GM19043 (cell line): ENCODE measurements around the gene GID8.

Experiments
- ATAC-seq: cut with Tn5 transposase; IDR thresholded peaks from one replicate; pipeline ENCODE4 v1.9.1; 2021; ENCODE audit warnings: low read depth; ENCODE audit not compliant: unreplicated experiment

Gene GID8

DNA sequence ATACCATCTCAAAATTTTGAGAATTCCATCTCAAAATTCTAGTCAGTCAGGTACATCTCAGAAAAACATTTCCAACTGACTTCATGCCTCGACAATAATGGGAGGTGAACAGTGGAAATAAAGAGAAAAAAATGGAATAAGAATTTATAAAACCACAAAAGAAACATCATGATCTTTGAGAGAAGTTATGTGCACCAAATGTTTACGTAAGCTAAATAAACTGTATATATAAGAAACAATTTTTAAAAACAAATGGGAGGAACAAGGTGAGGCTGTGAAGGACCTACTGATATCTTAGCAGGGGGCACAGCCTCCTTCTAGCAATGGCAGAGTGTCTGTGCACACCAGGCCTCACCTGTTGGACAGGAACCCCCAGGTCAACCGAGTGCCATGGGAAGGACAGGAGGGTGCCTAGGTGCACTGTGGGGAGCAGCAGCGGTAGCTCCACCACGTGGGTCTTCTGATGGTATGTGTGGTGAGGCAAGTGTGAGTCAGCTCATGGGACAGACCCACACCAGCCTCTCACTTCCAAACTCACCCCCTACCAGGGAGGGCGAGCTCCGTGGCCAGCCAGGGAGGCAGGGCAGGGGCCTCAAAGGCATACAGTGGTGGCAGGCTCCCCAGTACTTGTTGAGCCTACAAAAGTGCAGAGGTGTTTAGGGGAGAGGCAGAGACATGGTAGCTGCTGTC lies 34.9 kb upstream of the GID8 start:
- no peak for ATAC-seq

DNA sequence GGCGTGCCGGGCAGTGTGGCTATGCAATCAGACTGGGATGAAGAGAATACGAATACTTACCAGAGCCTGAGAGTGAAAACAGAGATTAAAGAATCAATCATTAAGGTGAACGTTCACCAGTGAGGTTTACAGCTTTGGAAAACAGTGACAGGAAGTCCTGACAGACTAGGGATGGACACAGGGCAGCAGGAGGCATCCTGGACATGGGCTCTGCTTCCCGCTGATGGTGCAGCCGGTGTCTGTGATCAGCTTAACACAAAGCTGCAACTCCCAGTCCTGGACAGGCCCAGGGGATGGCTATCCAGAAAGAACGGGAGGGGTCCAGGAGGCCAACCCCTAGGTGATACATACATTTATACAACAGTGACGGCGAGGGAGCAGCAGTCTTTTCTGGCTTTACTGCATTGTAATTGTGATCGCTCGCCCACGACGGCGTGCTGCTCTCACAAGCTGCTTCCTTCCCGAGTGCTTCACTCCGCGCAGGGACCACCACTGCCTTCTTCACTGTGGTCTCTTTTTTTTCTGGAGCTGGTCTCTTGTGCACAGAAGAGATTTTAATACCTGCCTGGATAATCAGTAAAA lies 32.3 kb upstream of the GID8 start:
- ATAC-seq: no peak

DNA sequence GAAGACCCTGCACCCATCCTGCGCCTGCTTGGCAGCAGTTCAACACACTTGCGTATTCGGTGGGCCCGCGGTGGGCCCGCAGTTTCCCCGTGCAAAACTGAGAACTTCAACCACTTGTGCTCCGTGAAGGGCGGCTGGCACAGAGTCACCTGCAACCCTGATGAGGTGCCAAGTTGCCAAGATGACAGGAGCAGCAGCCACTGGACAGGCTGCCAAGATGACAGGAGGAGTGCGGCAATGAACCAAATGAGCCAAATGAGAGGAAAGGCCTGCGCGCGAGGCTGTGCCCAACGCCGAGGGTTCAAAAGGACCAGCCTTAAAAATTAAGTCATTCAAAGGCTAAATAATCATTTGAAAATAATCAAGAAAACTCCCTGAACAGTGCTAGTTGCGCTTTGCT lies 31.7 kb upstream of the GID8 start:
- no peak for ATAC-seq

DNA sequence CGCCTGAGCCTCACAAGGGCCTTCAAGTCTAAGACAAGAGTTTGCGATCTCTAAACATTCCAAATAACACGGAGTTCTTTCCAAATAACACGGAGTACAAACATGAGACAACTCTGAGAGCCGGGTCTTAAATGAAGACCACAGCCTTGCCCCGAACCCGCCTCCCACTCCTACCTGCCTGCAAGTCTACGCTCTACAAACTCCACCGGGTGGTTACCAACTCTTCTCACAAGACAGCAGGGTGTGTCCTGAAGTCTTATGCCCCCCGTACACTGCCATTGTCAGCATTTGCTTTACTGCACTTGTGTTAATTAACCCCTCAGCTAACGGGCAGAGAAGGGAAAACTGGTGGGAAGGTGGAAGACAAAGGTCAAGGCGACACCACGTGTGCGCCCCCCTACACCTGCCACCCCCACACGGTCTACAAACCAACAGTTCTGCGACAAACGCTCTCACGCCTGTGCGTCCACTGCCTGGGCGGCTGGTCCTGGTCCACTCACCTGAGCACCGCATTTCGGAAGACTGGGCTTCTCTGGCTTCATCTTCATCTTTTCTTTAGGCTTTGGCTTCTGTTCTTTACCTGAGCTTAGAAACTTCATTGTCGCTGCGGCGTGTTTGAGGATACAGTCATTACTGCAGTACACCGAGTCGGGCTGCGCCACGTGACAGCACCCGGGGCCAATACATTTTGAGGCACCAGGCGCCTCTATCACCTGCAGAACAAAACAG lies 31.1 kb upstream of the GID8 start:
- ATAC-seq: no peak

DNA sequence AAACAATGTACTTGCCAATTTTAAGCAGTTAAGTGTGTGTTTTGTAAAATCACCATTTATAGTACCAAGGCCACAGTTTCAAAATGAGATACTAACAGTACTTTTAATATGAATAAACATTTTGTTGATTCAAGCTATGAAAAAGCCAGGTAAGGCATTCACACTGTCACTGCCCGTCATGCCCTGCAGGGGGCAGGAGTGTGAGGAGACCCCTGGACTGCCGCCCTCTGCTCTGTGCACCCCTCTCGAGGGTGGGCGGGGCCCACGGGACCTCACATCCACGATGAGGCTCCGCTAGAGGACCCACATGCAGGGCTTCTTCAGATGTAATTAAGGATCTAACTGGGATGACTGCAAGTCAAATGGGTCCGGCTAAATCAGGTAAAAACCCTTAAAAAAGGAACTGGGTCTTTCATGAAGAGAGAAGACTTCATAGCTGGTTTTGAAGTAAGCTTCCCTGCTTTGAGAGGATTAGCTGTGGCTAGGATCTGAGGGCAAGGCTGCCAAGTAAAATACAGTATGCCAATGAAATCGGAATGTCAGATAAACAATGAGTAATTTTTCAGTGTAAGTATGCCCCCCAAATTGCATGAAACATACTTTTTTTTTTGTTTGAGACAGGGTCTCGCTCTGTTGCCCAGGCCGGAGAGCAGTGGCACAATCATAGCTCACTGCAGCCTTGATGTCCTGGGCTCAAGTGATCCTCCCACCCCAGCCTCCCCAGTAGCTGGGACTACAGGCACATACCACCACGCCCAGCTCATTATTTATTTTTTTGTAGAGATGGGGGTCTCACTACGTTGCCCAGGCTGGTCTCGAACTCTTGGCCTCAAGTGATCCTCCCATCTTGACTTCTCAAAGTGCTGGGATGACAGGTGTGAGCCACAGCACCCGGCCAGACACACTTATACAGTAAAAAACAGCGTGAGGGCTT lies 30.3 kb upstream of the GID8 start:
- ATAC-seq: no peak

DNA sequence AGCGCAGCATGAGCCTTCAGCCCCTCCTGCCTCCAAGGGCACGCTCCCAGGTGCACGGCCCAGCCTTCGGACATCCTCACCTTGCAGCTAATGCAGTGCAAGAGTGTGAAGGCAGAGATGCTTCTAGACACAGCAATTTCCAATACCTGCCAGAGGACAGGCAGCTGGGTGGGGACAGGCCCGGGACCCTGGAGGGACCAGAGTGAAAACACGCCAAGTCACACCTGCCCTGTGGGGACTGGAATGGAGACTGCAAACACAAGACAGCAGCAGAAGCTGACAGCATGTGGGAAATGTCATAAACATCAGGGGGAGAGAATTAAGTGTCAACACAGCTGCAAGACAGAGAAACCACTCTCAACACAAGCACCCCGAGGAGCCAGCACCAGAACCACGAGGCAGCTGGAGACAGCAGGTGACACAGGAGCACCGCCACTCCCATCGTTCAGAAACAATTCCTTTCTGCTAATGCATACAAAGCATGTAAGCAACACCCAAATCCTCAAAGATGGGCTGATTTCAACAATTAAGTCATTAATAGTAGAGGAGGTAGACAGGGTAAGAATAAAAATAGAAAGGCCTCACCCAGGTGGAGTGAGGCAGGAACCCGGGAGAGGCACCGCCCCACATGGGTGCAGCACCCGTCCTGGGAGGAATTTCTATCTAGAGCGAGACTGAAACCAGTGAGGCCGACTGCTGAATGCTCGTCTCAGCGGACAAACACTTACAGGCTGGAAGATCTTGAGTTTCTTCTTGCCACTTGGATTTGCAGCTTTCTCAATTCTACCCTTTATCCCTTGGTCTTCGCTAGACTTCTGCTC lies 28.8 kb upstream of the GID8 start:
- no peak for ATAC-seq

DNA sequence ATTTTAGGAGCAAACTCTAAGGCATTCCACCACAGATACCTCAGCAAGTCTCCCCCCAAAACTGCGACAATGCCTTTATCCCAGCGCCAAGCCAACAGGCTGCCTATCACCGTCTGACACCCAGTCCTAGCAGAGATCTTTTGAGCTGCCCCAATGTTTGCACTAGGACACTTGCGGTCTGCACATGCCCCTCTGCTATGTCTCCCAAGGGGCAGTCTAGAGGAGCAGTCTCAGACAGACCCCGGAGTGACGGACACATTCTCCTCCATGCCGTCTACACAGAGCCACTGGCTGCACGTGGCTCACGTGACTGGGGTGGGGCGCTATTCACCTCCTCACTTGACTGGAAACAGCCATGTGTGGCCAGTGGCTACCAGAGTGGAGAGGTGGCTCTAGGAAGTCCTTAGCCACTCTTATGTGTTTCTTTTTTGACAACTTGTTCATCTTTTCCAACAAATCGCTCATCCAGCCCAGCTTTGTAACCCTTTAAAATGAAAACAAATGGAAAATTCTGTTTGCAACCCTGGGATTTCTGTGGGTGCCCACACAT lies 27.7 kb upstream of the GID8 start:
- ATAC-seq: no peak

DNA sequence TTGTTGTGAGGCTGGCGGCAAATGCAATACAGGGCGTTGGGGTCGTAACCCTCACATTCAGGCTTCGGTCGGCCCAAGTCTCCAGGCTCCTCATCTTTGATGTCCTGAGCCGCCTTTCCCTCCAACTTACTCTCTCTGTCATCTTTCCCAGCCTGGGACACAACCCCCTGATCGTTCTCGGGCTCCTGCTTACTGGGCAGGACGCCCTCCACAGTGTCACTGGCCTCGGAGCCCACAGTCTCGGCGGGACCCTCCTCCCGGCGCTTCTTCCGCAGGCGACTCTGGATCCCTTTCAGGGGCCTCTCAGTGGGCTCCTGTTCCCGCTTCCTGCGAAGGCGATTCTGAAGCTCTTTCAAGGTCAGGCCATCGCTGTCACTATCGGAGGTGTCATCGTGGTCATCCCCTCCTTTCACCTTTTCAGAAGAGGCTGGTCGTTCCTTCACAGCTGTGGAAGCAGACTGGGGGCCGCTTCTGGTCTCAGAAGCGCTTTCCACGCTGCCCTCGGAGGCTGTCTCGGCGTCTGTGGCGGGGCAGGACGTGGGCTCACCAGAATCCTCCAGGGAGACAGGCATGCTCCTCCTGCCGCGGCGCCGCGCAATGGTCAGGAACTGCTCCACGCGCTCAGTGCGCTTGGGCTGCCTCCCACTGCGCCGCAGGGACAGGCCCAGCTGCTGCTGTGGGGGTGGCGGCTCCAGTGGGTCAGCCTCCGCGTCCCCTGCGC lies 27.0 kb upstream of the GID8 start:
- no peak for ATAC-seq

DNA sequence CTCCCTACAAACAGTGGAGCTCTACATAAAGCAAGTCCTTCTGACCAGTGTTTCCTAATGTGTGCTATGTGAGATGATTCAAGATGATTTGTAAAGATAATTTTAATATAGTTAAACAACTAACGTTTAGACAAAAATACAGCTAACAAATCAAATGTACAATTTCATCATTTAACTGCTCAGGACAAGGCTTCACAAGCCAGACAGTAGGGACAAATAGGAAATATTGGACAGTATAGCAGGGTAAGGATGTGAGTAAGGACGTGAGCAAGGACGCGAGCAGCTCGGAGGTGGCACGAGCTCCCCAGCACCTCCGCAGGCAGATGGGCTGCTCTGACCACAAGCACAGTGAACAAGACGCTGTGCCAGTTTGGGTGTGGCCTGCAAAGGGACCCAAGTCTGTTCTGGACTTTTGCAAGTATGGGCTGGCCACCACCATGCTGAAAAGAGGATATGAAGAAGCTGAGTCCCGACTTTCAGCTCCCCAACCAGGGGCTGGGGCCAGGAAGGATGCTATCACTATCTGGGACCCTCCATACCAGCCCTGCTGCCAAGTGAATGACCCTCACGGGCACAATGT lies 26.2 kb upstream of the GID8 start:
- ATAC-seq: no peak

DNA sequence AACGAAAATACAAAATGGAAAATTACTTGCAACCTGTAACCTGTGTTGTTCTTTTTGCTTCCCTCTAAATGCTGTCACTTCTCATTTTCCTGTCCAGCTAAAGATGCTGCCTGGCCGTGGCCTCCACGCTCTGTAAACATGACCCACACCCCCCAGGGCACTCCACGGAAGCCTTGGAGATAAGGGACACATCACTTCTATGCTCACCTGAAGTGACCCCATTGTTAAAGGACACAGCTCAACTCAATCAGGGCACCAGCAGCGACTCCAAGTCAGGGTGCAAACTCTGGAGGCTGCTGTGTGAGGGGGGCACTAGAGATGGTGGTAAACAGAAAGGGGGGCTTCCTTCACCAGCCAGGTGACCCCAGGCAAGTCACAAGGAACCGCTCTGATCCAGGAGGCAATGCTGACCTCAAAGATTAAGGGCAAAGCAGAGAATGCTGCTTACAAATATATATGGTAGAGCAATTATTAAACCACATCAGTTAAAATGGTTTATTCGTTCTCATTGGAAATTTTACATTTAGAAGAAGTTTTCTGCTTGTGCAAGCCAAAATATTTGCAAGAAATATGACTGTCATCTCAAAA lies 24.8 kb upstream of the GID8 start:
- no peak for ATAC-seq

DNA sequence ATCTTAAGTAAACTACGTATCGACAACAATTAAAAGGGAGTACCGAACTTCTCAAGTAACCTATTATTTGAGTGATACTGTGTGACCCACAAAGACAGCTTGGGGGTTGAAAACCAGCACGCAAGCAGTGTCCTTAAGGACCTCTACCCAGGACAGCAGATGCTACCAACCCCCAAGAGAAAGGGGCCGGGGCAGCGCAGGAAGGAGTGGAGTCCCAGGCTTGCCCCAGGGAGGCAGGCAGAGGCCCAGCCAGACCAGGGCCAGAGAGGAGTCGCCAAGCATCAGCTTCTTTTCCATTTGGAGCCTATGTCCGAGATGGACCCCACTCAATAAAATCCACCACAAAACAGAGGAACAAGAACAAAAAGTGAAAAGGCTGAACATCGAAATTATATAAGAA lies 23.5 kb upstream of the GID8 start:
- ATAC-seq: no peak

DNA sequence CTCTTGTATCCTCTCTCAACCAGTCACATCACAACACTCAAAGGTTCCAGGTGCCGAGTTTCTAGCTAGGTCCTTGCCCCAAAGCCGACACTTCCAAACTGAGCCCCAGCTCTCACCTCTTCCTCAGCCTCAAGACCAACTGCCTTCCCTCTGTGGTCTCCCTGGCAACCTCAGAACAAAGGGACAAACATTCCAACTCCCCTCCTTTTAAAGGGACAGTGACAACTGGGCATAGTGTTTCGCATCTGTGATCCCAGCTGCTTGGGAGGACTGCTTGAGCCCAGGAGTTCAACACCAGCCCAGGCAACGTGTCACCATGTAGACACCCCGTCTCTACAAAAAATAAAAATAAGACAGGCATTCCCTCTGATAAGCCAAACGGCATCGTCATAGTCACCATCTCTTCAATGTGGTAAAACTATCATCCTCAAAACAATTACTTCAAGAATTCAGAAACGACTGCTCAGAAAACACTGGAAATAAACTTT lies 22.9 kb upstream of the GID8 start:
- no peak for ATAC-seq

DNA sequence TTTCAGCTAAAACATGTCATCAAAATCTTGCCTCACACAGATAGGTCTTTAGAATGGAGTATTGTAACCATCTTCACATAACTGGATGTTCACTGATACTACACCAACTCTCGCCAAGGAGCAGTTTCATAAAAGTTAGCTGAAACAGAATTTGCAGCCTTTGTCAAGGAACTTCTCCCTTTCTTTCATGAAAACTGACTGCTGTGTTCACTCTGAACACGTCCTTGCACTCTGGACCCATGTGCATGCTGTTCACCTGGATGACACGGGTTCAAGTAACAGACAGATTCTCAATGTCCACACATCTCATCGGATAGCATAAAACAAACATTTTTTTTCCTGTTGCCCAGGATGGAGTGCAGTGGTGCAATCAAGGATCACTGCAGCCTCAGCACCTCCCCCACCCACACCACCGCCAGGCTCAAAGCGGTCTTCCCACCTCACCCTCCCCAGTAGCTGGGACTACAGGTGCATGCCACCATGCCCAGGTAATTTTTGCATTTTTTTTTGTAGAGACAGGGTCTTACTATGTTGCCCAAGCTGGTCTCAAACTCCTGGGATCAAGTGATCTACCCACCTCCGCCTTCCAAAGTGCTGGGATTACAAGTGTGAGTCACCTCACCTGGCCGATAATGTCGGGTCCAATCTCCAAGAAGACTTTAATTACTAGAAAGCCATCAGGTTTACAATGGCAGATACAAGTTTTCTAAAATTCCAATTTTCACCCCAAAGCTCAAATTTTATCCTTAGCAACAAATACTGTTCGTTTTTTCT lies 21.1 kb upstream of the GID8 start:
- no peak for ATAC-seq

DNA sequence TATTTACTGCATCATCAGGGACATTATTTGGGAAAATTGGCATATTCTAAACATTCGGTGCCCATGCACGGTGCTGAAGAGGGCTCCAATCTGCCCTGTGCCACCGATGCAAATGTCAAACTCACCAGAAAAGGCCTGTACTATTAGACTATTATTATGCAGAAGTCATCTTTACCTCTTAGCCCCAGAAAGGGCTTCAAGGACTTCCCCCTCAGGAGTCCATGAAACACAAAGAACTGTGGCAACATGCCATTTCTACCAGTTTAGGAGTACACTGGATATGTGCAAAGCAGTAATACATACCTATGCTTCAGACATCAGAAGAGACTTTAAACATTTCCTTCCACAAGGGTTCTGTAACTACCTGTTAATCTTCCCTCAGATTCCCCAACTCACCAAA lies 20.2 kb upstream of the GID8 start:
- ATAC-seq: no peak

DNA sequence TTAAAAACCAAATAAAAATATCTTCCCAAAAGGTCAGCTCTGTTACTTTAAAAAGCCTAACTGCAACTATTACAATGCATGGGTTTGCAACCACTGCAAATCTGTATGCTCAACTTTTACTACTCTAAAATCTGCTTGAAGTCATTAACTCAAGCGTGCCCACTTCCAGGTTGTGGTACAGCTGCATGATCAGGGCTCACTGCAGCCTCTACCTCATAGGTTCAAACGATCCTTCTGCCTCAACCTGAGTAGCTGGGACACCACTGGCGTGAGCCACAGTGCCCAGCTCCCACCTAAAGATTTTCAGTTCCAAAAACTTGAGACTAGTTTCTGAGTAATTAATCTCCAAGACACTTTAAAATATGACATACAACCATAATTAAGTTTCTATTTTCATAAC lies 19.8 kb upstream of the GID8 start:
- ATAC-seq: no peak

DNA sequence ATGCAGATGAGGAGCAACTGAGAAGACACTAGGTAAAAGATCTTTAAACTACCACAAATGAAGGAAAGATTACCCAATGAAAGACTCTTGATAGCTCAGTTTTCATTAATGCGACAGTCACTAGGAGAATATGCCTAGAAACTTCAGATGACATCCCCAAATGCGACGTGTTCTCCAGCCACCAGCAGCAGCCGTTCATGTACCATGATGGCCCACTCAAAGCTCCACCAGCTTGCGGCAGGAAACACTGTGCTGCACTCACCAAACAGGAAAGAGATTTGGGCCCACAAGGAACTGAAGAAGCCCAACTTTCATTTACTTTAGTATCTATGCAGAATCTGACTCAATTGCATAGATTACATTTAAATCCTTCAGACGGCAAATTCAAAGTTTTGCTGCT lies 19.1 kb upstream of the GID8 start:
- no peak for ATAC-seq

DNA sequence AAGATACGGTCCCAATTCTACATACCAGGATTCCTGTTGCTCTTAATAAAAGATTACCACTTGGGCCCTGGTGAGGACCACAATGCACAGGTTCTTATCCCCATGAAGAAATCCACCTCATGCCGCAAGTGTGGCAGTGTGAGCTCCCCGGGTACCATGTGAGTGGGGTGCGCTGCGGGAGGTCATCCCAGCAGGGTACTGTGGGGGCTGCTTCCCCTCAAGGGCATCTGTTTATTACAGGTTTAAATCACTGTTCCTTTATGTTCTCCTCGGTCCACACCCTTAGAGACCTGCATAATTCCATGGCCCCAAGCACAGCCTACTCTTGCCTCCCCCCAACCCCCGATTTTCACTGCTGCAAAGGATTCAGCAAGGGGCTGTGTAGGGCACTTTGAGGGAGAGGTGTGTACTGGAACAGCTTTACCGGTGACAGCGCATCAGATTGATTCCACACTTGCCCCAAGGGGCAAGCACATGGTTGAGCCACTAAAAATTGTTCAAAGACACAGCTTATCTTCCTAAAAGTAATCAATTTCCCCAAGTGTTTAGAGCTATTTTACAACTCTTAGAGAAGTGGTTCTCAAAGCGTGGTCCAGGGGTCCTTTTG lies 17.8 kb upstream of the GID8 start:
- ATAC-seq: no peak
